ENCODE data around the gene PAX5.
A peak's percentile ranks its signal among the peaks of the same experiment; 100 is the strongest.

Gene PAX5

DNA sequence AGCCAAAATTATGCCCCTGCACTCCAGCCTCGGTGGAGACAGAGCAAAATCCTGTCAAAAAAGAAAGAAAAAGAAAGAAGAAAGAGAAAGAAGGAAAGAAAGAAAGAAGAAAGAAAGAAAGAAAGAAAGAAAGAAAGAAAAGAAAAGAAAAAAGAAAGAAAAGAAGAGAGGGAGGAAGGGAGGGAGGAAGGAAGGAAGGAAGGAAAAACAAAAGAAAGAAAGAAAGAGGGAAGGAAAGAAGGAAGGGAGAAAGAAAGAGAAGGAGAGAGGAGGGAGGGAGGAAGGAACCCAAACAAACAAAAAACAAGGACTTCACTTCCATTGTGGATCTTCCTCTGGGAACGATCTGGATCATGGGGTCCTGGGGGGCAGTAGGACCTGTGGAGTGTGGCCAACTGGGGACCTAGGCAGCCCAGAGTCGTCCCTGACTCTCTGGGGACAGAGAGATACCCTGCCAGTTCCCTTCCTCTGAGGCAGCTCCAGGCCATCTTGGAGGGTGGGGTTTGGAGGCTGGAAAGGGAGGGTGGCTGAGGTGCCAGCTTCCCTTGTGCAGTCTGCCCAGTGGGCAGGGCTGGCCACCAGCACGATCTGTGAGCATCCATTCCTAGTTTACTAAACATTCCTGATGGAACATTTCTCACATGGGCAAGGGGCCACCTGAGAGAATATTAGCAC is 216.8 kb downstream of the PAX5 start:
- DNase-seq: no peak

DNA sequence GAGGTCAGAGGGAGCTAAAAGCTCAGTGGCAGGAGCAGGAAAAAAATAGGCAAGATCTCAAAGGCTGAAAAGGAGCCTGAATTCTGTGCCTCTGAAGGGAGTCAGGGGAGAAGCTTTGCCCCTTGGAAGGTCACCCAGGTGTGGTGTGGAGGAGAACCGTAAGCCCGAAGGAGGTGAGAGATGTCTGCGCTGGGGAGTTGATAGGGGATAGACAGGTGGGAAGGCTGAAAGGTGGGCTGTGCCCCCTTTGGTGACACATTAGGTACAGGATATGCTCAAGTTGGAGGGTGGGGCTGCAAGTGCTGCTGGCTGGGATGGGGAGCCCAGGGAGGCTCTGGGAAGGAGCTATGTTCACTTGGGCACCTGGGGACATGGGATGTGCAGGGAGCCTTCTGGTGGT is 217.7 kb downstream of the PAX5 start:
- no peak for DNase-seq

DNA sequence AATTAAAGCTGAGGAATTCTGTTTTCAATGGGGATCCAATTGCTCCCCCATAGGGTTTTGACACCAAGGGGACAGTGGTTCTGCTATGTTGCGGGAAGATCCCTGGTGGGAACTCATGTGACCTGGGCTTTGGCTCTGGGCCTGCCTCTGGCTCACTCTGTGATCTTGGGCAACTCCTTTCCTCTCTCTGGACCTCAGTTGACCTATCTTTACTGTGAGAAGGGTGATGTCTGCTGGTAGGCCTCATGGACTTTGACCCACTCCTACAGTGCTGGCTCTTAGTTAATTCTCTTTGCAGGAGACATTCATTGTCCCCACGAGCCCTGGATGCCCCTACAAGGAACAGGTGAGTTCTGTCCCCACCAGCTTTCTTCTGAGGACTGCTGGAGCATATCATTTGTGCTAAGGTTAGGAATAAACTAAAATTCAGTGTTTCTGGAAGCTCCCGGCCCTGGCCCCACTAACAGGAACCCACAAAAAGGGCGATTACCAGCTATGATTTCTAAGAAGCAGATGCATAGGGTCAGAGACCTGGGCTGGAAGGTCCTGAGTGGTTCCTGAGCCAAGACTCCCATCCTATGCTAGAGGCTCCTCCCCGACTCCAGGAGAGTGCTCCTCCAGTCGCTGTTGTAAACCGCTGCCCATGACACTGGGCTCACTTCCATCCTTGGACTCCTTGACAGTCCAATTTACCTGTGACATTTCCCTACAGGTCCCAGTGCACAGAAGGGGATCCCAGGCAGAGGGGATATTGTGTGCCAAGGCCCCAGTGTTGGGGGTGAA is 218.3 kb downstream of the PAX5 start:
- DNase-seq: no peak

DNA sequence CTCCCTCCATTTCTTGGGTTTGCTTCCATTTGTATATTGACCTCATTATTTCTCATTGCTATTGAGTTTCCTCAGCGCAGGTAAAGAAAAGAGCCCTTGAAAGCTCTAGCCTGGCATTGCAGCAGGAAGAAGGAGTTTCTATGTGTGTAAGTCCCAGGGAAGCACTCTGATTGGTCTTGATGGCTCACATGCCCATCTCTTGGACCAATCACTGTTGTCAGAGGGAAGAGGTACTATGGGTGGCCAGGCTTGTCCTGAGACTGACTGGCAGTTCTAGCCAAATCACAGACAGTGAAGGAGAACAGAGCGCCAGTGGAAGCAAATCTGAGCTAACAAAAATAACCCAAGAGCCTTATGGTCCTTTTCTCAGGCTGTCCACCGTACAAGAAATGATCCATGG is 219.0 kb downstream of the PAX5 start:
- DNase-seq: no peak

DNA sequence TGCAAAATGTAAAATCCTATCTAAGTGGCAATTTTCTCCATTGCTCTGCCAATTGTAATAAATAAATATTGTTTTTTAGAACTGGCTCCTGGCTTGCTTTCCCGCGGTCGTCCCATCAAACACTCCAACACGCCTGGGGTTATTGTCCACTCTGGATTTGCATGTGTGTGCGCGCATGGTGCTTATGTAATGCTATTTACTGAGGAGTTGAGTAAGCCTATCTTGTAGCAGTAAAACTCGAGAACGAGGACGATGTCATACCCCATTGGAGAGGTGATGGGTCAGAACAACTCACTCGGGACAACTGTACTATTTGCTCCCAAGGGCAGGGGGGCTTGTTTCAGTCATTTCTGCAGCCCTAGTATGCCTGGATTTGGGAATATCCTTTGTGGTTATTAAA is 220.9 kb downstream of the PAX5 start:
- no peak for DNase-seq

DNA sequence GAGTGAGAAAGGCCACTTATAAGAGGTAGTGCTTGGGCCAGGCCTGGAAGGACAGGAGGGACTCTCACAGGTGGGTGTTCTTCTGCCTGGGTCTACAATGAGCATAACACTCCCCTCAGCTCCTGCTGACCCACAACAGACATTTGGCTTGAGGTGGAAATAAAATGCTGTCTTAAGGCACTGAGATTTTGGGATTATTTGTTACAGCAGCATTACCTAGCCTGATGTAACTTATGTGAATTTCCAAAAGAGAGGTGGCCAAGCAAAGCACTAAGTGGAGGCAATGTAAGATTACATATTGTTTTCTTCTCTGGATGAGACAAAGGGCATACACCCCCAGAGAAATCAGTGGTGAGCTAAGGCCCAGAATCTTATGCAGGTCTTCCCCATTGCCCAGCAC is 221.5 kb downstream of the PAX5 start:
- no peak for DNase-seq

DNA sequence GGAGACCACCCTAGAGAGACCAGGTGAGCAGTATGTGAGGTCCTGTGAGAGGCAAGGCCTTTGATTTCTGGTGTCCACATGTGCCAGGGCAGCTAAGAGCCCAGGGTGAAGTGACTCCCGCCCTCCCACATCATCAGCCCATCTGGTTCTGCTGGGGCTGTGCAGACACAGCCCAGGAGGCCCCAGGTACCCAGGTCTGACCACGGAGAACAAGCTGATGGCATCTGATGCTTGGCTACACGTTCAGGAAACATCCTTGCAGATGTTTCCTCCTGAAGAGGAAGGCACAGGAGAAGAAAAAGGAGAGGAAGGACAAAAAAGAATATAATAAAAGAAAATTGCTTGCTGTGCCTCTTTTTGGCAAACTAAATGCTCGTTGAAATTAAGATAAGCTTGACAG is 225.8 kb downstream of the PAX5 start:
- no peak for DNase-seq

DNA sequence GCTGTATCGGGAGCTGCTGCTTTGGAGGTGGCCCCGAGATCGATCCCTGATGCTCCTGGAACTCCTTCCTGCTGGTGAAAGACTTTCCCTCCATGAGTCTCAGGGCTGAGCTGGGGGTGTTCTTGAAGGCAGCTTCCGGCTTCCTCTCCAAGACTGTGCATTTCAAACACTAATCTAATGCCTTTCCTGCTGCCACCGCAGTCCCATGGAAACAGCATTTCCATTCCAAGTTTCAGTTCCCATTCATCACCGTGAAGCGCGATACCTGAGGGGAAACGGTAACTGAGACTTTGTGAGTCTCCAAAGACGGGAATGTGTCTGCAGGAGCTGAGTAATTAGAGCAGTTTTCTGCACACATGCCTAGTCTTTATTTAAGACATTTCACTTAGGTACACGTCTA is 230.1 kb downstream of the PAX5 start:
- DNase-seq: no peak

DNA sequence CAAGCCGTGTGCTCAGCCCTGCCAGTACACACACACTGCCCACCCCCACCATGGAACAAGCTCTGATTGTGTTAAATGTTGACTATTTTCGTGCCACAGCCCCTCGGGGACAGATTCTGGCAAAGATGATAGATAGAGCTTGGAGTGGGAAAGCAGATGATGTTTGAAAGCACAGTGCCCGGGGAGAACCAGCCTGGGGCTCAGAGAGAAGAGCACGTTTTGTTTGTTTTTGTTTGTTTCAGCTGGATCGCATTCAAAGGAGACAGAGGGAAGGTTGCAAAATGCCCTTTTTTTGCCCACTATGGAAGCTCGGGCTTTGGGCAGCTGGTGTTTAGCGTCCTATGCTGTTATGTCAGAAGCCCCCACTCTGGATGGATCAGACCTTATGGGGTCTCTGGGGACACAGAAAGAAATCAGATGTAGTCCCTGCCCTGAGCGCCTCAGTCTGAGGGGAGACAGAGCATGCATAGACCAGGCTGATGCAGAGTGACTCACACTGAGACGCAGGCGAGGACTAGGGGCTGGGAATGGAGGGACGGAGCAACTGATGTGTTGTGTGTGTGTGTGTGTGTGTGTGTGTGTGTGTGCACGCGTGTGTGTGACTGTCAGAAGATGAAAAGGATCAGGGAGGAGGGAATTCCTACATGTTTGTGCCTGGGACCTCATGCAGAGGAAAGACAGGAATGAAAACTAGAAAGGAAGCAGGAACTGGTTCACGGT is 231.7 kb downstream of the PAX5 start:
- peak in 42 of 56 donors; percentile 23 to 84 (median 52) for DNase-seq

DNA sequence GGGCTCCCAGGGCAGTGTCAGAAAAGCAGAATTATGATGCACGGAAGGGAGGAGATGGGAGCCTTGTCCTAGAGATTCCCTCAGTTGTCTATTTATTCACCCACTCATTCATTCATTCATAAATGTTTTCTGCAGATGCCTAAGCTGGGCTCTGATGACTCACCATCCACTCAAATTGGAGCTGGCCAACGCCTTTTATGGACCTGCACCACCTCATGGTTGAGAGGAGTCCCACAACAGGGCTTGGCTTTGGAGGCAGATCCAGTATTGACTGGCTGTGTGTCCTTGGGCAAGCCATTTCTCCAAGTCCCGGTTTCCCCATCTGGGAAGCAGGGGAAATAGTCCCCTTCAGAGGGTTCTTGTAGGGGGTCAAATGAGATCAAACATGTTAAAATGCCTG is 233.6 kb downstream of the PAX5 start:
- no peak for DNase-seq

DNA sequence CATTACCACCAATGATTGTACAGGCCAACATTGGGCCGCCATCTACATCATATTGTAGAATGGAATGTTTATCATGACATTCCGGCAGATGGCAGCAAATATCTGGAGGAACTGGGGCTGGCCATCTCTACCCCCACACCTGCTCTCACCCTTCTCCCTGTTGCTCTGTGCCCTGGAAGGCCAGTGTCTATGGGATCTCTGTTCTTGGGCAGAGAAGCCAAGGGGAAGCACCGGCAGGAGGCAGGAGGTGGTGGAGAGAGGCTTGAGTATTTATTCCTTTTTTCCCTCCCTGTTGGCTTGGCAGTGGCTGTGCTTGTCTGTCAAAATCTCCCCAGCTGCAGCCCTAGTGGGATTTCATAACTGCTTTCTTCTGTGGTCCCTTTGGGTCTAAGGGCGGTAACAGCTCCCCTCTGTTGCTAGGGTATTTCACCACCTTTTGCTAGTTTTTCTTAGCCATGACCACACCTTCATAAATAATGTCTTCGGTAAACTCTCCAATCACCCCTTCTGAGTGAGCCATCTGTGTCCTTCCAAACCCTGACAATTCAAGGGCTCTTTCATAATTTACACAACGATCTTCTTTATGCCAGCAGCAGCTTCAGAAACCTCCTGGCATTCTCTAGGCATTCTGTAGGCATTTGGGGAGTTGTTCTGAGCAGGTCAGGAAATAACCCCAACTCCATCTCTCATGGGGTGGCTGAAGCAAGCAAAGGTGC is 235.6 kb downstream of the PAX5 start:
- DNase-seq: peak in 16 of 56 donors; percentile 9 to 56 (median 28)

DNA sequence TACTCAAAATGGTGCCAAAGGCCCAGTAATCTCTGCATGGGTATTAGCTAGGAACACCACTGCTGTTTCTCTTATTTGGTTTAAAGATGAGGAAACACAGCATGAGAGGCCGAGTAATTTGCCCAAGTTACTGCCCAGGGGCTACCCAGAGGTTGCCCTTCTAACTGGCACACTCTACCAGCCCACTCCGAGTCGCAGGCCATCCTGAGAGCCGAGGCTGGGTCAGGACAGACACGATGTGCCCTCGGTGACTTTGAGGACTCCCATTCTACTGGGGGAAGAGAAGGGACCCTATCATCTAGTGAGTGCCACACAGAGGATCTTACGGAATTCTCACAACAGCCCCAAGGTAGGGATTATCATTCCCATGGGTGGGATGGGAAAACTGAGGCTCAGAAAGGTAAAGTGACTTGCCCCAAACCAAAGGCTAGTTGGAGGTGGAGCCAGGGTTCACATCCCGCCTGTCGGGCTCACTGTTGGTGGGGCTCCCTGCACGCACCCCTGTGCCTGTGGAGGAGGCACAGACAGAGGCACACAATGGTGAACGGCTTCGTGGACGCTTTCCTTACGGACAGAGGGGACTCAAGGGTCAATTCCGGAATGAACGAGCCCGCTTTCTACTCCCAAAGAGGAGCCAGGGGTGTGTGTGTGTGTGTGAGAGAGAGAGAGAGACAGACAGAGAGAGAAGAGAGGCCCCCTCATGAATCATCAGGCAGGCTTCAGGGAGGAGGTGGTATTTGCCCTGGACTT is 236.4 kb downstream of the PAX5 start:
- DNase-seq: no peak

DNA sequence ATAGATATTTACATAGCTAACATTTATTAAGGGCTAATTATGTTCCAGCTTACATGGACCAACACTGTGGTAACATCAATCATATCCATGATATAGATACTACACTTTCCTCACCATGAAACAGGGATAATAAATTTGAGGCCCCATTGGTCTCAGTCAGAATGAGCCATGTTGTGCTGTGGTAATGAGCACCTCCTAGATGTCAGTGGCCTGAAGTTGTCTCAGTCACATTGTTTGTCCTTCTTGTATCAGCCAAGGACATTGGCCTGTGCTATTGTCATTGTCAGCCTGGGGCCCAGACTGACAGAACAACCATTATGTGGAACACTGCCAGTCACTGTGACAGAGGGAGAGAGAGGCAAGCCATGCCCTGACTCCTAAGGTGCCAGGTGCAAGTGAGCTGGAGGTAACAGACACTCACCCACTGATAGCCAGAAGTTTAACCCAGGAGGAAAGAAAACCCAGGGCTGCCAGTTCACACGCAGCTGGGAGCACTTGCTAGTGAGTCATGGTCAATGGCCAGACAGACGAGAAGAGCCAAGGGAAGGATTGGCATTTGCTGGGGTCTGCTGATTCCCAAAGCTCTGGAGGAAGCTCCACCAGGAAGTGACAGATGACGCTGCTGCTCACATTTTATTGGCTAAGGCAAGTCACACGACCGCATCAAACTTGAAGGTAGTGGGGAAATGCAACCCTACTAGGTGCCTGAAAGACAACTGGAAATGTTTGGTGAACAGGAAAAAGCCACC is 237.2 kb downstream of the PAX5 start:
- DNase-seq: no peak

DNA sequence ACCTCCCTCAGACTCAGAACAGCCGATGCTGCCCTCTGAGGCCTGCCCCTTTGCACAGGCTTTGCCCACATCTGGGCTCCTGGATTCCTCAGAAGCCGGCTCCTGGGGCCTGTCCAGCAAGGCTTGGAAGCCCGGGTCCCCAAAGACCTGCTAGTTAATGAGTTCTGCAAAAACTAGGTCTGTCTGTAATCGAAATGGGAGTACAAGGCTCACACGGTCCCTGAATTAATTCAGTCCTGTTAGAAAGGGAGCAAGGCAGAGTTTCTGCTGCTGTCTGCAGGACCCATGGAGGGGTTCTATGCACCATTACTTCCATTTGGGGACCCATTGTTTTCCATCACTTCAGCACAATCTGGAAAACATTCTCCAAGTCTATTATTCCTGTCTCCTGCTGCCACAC is 239.6 kb downstream of the PAX5 start:
- no peak for DNase-seq

DNA sequence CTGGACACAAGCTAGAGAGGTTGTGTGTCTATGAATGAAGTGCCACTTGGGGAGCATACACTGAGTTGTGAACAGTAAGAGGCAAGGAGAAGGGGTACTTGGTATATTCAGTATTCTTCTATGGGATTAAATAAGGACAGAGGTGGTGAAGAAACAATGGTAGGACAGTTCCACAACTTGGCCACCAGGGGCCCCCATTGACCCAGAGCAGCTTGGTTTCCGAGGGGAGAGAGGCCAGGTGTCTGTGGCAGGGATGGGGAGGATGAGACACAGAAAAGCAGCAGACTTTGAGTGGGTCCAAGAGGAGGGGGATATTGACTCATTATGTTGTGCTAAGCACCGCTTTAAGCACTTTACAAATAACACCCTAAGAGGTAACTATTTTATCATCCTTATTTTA is 240.8 kb downstream of the PAX5 start:
- no peak for DNase-seq

DNA sequence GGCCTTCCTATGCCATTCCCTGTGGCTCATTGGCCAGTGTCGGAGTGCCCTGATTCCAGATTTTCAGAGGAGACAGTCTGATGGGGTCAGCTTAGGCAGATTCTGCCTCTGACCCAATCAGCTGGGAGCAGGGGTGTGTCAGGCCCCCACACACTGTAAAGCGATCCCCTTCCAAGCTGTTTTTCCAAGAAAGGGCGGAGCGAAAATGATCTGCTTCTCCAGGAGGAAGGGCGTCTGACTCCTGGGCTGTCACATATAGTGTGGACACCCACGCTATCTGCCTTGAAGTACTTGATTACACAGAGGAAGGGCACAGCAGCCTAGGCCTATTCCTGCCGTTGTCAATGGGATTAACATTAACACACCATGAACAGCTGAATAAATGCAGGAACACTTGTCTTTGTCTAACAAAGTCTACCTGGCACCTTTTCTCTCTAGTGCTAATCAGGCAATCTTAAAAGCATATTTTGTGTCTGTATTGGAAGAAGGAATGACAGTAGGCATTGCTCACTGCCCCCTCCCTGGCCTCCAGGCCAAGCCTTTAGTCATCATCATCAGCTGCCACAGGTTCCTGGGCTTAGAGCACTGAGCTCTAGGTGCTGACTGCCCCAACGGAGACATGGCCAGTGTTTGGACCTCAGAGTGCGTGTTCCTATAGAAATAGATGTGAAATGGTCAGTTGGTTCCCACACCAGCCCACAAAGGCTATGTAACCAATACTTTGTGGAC is 242.7 kb downstream of the PAX5 start:
- no peak for DNase-seq

DNA sequence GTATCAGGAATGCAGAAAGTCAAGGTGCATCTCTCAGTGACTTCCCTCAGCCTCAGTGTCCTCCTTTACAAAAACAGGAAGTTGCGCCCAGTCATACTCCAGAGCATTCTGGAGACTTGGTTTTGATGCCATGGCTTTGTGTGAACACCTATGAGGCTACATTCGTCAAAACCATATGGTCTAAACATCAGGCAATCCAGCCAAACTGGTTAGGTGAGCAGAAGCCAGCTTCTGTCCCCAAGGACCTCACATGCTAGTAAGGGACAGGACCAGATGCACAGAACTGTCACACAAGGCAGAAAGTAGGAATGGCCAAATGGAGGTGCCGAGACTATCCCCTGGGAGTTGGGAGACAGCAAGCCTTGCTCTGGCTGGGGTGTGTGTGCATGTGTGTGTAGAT is 244.2 kb downstream of the PAX5 start:
- no peak for DNase-seq

DNA sequence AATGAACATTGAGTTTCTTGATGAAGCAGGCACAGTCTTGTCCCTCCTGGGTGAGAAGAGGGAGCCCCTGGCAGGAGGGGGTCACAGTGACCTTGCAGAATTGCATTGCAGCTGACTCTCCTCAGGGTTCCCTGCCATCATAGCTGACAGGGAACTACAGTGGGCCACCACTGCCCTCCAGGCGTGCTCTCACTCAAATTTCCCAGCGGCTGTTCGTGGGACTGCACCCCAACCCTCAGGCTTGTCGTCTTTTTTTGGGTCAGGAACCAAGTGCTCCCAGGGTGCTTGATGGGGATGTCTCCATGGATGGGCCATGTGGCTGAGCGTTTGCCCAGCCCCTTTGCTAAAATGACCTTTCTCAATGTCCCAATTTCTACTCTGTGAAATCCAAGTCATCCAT is 245.5 kb downstream of the PAX5 start:
- no peak for DNase-seq

DNA sequence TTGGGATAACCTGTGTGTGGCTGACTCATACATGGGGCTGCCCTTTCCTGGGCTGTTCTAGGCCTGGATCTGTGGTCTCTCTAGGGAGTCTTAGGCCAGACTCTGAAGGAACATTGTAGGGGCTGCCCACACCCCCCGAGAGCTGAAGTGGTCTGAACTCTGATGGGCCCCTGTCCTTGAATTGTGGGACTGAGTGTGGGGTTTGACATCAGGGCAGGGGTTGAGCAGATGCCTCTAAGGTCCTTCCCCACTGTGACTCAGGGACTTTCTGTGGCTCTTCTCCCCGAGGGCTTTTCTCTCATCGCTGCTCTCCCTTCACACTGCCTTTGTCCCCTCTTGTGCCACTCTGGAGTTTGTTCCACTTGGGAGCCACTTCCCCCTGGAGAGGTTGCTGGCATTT is 246.4 kb downstream of the PAX5 start:
- no peak for DNase-seq
